ENCODE results near the gene NAT8L.

NAT8L gene

GRCh38 chr4:2065106-2065930, 6.2 kb downstream of the NAT8L start:
- no peak for DNase-seq

- DNase-seq: no peak
Observed at GRCh38 chr4:2066011-2066551, 7.0 kb downstream of the NAT8L start.

DNA sequence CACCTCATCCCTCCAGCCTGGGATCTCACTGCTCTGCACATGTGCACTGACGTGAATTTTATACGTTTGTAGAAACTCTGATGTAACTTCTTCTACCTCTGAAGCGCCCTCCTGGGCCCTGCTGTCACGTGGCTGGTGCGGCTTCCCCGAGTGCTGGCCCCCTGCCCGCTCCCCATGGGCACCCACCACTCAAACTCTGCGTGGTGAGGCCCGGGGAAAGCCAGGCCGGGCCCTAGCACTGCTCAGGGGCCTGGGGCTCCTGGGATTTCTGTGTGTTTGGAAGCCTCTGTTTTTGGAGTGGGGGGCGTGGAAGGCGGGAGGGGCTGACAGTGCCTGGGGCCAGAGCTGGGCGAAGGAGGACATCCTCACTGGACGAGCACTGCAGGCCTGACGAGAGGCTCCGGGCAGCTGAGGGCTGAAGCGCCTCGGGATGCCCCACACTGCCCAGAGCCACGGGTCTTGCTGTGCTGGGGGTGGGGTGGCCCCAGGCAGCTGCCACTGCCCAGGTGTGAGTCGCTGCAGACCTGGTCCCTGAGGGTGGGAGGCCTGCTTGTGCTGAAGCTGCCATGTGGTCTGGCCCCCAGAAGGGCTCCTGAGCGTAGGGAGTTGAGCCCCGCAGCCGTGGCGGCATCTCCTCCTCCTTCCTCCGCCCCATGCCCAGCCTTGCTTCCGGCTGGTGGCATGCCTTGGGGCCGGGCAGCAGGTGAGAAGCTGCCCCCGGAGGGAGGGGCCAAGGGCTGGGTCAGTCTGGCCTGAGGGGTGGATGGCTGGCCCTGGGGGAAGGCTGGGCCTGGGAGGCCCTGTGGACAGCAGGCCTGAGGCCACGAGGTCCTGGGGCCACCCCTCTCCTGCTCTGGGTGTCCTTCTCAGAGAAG, 7.7 kb downstream of the NAT8L start:
- DNase-seq: no peak

- DNase-seq: no peak
Observed at GRCh38 chr4:2067446-2068197, 8.5 kb downstream of the NAT8L start.

DNA sequence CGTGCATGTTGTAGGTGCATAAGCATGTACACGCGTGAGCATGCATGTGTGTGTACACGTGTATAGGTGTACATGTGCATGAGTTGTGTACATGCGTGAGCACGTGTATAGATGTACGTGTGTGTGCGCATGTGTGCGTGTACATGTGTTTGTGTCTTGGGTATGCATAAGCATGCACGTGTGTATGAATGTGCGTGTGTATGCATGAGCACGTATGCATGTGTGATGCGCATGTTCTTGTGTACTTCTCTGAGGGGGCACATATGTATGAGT, 9.0 kb downstream of the NAT8L start:
- DNase-seq: no peak

- DNase-seq: no peak
Observed at GRCh38 chr4:2068566-2068965, 9.4 kb downstream of the NAT8L start.

DNA sequence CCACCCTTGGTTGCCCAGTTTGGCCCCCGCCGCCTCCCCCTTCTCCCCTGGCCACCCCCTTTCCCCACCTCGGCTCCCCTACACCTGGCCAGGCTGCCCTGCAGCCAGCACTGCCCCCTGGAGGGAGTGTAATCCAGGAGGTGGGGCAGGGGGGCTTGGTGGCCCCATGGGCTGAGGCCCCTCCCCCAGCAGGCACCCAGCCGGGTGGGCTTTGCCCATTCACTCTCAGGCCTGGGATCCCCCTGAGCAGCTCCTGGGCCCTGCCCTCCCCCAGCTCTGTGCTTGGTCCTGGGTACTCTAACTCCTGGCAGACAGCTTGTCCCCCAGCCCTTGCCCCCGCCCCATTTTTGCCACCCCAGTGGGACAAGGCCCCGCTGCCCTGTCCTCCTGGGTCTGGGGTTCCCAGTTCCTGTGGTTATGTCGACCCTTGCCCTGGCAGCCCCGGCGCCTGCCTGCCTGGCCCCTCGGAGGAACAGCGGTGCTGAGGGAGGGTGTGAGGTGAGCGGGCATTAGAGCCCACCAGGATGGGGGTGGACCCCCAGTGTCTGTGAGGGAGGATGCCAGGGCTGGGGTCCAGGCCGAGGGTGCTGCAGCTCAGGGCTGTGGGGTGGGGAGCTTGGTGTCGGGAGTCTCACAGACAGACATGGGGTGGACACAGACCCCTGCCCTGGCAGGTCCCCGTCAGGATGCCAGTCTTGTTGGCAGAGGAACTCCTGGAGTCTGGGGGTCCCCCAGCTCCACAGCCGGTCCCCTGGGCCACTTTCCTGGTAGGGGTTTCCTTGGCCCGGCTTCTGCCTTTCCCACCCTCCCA, 10.2 kb downstream of the NAT8L start:
- no peak for DNase-seq

DNA sequence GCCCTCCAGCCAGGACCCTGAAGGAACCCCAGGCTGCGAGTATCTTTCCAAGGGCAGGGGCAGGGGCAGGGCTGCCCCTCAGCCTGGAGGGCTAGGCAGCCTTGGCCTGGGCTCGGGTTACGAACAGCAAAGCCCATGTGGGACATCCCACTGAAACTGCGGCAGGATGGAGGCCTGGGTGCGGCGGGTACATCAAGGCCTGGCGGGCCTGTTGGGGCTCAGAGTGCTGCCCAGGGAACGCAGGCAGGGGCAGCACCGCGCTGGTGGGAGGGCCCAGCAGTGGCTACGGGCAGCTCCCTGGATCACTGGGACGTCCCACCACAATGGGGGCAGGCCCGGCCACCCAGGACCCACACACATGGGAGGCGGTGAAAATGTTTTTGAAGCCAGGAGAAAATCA, 10.9 kb downstream of the NAT8L start:
- no peak for DNase-seq

- no peak for DNase-seq
Observed at GRCh38 chr4:2070421-2071251, 11.5 kb downstream of the NAT8L start.

GRCh38 chr4:2071252-2071911, 12.3 kb downstream of the NAT8L start:
- DNase-seq: no peak

DNA sequence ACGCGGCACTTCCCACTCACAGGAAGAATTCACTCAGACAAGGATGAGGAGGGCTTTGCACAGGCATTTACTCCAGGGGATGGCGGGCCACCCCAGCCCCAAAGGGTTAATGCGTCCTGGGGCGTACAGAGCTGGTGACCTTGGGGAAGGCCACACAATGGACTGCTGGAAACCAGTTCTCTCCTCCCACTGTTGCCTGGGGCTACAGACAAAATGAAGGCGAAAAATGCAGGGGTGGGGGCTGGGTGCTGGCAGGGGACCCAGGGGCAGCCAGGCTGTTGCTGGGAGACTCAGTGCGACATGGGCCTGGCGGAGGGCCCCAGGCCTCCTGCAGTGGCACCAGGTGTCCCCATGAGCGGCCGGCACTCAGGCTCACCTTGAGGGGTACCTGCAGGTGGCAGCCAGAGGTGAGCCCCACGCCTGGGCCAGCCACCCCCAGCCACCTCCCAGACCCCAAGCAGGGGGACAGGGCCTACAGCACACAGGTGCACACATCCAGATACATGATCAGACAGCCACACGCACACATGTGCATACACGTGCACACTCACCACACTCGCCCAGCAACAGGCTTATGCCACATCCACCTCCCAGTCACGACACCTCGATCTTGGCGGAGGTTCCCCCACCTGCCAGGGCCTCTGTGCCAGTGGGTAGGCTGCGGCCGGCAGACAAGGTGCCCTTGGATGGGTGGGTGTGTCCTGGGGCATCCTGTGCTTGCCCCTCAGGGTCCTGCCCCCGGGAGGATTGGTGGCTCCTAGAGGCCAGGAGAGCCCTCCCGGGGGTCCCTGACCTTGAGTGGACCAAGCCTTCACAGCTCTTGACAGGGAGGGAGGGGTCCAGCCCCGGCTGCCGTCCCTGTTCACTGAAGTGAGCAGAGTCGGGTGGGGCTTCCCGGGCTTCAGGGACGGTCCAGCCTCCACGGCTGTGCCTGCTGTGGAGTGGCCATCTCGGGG, 13.1 kb downstream of the NAT8L start:
- no peak for DNase-seq

DNA sequence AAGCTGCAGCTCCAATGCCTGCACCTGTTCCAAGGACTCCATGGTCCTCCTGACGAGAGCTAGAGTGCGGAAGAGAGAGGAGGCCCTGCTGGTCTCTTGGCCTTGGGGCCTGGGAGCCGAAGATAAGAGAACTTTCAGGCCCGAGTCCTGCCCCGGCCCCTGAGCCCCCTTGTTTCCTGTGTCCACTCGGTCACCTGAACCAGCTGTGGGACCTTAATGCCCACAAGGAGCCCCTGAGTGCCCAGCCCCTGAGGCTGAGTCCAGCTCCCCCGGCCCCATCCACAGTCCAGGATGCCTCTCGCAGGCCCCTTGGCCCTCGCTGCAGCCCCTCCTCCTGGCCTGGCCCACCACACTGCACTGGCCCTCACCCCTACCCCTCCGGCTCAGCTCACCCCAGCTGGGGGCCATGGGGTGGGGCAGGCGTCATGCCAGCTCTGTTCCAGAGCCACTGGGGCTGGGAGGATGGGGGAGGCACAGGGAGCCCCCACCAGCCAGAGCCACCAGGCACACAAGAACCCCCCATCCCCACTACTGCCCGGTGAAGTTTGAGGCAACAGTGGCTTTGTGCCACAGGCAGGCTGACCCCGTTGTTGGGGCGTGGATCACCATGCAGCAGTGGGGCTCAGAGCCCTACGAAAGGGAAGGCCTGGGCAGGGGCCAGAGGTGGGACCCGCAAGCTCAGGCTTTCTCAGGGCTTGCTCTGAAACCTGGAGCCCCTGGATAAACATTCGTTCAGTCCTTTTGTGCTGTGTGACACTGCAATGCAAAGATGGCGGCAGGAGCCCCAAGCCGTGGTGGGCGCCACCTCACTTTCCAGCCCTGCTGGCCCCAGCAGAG, 14.1 kb downstream of the NAT8L start:
- no peak for DNase-seq

DNA sequence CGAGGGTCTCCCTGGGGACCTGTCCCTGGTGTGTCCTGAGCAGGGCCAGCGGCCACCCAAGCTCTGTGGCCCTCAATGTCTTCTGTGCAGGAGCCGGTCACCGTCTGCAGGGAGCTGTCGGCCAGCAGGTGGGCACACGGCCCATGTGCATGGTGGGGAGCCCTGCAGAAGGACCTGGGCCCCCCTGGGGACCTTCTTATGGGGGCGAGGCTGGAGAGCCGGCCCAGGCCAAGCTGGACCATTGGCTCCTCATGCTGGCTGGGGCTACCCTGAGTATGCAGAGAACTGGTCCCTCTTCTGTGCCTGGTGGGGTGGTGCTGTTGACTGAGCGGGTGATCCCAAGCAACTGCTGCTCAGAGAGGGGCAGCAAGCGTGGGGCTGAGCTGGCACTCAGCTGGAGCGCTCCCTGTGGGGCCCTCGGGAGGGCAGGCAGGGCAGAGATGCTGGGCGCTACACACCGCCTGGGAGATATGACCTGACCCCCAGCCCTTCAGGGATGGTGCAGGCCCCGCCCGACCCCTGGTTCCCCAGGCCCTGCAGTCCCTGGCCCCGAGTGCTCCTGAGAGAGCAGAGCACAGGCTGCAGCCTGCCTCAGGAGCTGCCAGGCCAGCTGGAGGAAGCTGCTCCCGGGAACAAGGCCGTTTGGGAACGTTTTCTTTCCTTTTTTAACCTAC, 14.8 kb downstream of the NAT8L start:
- DNase-seq: no peak

DNA sequence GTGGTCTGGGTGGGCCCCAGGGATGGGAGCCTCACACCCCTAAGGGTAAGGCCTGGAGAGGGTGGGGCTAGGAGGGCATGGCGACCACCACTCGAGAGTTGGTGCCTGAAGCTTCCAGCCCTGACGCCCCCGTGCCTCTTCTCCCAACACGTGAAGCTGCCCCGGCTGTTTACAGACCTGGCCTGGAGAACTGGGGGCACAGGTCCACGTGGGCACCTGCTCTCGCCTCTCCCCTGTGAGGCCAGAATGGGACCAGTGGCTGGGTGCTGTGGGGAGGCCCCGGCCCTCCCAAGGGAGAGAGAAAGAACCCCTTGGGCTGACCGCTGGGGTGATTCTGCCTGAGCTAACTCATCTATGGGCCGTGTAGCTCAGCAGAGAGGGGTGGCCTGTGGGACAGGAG, 15.5 kb downstream of the NAT8L start:
- DNase-seq: no peak

DNA sequence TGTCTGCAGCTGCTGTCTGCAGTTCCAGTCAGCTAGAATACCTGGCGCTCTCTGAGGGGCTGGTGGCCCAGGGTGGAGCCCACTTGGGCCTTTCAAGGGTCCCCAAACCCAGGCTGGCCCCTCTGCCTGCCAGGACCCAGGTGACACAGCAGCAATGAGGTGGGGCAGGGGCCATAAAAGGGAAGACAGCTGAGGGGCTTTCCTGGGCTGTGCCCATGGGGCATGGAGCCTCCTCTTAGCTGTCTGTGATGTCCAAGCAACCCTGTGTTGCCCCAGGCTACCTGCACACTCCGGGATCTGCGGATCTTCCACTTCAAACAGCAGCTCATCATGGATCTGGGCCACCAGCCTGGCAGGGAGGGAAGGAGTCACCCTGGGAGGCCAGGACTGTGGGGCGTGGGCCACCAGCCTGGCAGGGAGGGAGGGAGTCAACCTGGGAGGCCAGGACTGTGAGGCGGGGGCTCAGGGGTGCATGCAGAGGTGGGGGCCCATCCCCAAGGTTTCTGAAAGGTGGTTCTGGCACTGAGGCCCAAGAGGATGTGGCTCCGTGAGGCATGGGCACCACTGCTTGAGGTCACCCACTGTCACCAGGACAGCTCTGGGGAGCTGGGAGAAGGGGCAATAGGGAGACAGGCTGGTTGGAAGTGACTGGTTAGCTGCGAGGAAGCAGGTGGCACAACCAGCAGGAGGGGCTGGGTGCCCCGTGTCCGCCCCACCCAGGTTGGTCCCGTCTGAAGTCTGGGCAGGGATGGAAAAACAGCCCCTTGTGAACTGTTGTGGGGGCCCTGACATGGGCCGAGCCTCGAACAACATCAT, 16.3 kb downstream of the NAT8L start:
- no peak for DNase-seq

DNA sequence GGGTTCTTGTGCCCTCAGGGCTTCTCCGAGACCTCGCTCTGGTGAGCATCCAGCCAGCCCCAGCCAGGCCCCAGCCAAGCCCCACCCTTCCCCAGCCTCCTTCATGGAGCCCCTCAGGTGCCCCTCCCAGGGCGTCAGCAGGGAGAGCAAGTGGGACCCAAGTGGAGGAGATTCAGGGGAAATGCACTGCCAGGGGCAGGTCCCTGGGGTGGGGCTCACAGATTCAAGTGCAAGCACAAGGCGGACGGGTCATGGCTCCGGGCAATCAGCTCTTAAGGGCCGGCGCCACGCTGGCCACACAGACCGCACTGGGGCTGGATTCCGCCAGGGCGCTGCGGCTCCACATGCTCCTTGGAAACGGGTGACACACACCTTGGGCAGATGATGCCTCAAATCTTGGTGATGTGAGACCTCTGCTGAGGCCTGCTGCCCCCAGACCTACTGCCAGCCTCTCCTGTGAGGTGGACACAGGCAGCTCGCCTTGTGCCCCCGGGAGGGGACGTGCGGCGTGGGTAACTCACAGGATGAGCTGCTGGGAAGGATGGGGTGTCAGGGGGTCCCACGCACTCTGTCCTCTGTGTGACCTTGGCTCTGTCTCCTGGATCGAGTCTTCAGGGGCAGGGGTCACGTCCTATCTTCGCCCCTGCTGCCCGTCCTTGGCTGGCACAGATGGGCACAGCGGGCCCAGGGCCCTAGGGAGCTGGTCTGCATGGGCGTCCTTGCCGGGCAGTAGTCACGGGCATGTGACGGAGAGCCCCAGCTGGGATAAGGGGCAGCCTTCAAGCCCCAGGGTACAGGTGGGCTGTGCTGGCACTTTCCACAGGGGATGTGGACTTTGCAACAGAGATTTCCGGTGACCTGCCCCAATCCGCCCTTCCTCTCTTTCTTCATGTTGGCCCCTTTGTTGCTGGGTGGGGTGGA, 17.1 kb downstream of the NAT8L start:
- DNase-seq: no peak
